HG02870 (cell line): ENCODE measurements around the gene CNTNAP3.
"Not testable (repeated sequence)": the region's sequence is repeated elsewhere in the genome, so short reads cannot be mapped to it uniquely, and the experiment has no call there.

Source experiments
- ATAC-seq: cut with Tn5 transposase; IDR thresholded peaks from one replicate; pipeline ENCODE4 v1.9.1; 2021; ENCODE audit warnings: mild to moderate bottlenecking, moderate library complexity; ENCODE audit not compliant: unreplicated experiment

Gene CNTNAP3

GRCh38 chr9:39073537-39073936 is 214.4 kb downstream of the CNTNAP3 start:
- ATAC-seq, result not testable (repeated sequence)

- ATAC-seq, result not testable (repeated sequence)
Observed at GRCh38 chr9:39067683-39068082, 220.3 kb downstream of the CNTNAP3 start.

GRCh38 chr9:39062966-39063365 is 225.0 kb downstream of the CNTNAP3 start:
- ATAC-seq, result not testable (repeated sequence)

- not testable (repeated sequence) for ATAC-seq
Observed at GRCh38 chr9:39054453-39054852, 233.5 kb downstream of the CNTNAP3 start.

GRCh38 chr9:39046833-39047232 is 241.1 kb downstream of the CNTNAP3 start:
- ATAC-seq, result not testable (repeated sequence)

GRCh38 chr9:39042352-39042803 is 245.6 kb downstream of the CNTNAP3 start:
- not testable (repeated sequence) for ATAC-seq

- ATAC-seq, result not testable (repeated sequence)
Observed at GRCh38 chr9:39041774-39042173, 246.2 kb downstream of the CNTNAP3 start.

- not testable (repeated sequence) for ATAC-seq
Observed at GRCh38 chr9:39039148-39039547, 248.8 kb downstream of the CNTNAP3 start.

GRCh38 chr9:39038221-39038620 is 249.7 kb downstream of the CNTNAP3 start:
- ATAC-seq, result not testable (repeated sequence)

- ATAC-seq, result not testable (repeated sequence)
Observed at GRCh38 chr9:39033849-39034248, 254.1 kb downstream of the CNTNAP3 start.

GRCh38 chr9:39030204-39031019 is 257.6 kb downstream of the CNTNAP3 start:
- ATAC-seq, result not testable (repeated sequence)

GRCh38 chr9:39028855-39029254 is 259.1 kb downstream of the CNTNAP3 start:
- not testable (repeated sequence) for ATAC-seq

GRCh38 chr9:39028168-39028567 is 259.8 kb downstream of the CNTNAP3 start:
- not testable (repeated sequence) for ATAC-seq

- not testable (repeated sequence) for ATAC-seq
Observed at GRCh38 chr9:39025911-39026588, 261.9 kb downstream of the CNTNAP3 start.
